Right lung (tissue), 5 donors: ENCODE data around the gene ZNF586. TPM values are rescaled to one million over a fixed set of nuclear protein-coding genes. Genes with fewer than 3 reads are reported as not detected.
"Not testable (repeated sequence)": the region's sequence is repeated elsewhere in the genome, so short reads cannot be mapped to it uniquely, and the experiment has no call there.

Experiments
- DNase-seq, 2 donors: peaks; one replicate each; pipeline ENCODE4 v3.0.0-alpha.2; 2013
- polyA plus RNA-seq, 5 donors: library from polyadenylated mRNA; unstranded; fragments of 120-200 nt; gene quantifications; one replicate each; pipeline versions ENCODE4 v1.2.1 to v1.2.3, GENCODE V29; 2013; ENCODE audit warnings: inconsistent platforms in 1 of 5, low replicate concordance in 1 of 5; ENCODE audit not compliant: insufficient read length in 5 of 5, insufficient read depth in 1 of 5

The ZNF586 gene
- polyA plus RNA-seq, 5 donors: 21.5 to 33.9 (median 29.1) TPM

GRCh38 chr19:57821095-57821494 lies 51.6 kb downstream of the ZNF586 start:
- not testable (repeated sequence) for DNase-seq

GRCh38 chr19:57821501-57821900 lies 52.0 kb downstream of the ZNF586 start:
- not testable (repeated sequence) for DNase-seq

GRCh38 chr19:57823155-57823554 lies 53.7 kb downstream of the ZNF586 start:
- DNase-seq: not testable (repeated sequence)

- not testable (repeated sequence) for DNase-seq
Observed at GRCh38 chr19:57823608-57824007, 54.1 kb downstream of the ZNF586 start.

GRCh38 chr19:57825511-57825910 lies 56.0 kb downstream of the ZNF586 start:
- no peak for DNase-seq

GRCh38 chr19:57829316-57829715 lies 59.8 kb downstream of the ZNF586 start:
- DNase-seq: no peak

GRCh38 chr19:57830071-57830602 lies 60.7 kb downstream of the ZNF586 start, which contains the start of gene ZNF587B:
Gene ZNF587B, plus strand, starts transcription at chr19:57830299. Its CDS starts 230 bp downstream, at chr19:57830529.
- DNase-seq: peak; percentile 64 to 72

Other genes starting within 250 kb of the ZNF586 start
- 10 to 100 TPM; 15.0 to 21.2 (median 20.1) TPM for gene ZNF549, start 242.3 kb upstream of the ZNF586 start, polyA plus RNA-seq
- gene ZNF550, start 209.8 kb upstream of the ZNF586 start, polyA plus RNA-seq: 10 to 100 TPM; 16.2 to 31.2 (median 23.6) TPM
- 1 to 10 TPM; 6.6 to 9.3 (median 8.2) TPM for gene ZNF416, start 190.8 kb upstream of the ZNF586 start, polyA plus RNA-seq
- 10 to 100 TPM; 11.4 to 23.8 (median 17.6) TPM for gene ZIK1, start 185.5 kb upstream of the ZNF586 start, polyA plus RNA-seq
- gene ZNF530, start 169.8 kb upstream of the ZNF586 start, polyA plus RNA-seq: 1 to 10 TPM; 4.8 to 7.7 (median 6.0) TPM
- 10 to 100 TPM; 21.3 to 28.9 (median 26.7) TPM for gene ZNF134, start 155.4 kb upstream of the ZNF586 start, polyA plus RNA-seq
- gene ZNF211, start 136.5 kb upstream of the ZNF586 start, polyA plus RNA-seq: 10 to 100 TPM; 31.0 to 45.4 (median 42.8) TPM
- gene ZSCAN4, start 100.7 kb upstream of the ZNF586 start, polyA plus RNA-seq: under 1 TPM; 0.13 to 0.18 (median 0.15) TPM
- gene ZNF551, start 87.7 kb upstream of the ZNF586 start, polyA plus RNA-seq: 10 to 100 TPM; 12.9 to 22.0 (median 18.7) TPM
- gene ZNF154, start 60.5 kb upstream of the ZNF586 start, polyA plus RNA-seq: 10 to 100 TPM; 27.8 to 50.7 (median 41.1) TPM
- gene ZNF671, start 42.1 kb upstream of the ZNF586 start, polyA plus RNA-seq: 10 to 100 TPM; 17.5 to 25.8 (median 25.1) TPM
- gene ZNF776, start 22.9 kb upstream of the ZNF586 start, polyA plus RNA-seq: 10 to 100 TPM; 25.0 to 44.2 (median 40.5) TPM
- gene ZNF552, start 45.2 kb downstream of the ZNF586 start, polyA plus RNA-seq: 10 to 100 TPM; 12.4 to 18.1 (median 16.4) TPM
- gene ZNF587B, start 60.6 kb downstream of the ZNF586 start, polyA plus RNA-seq: 10 to 100 TPM in 4 of 5 donors, 1 to 10 TPM in 1; 9.5 to 17.0 (median 13.7) TPM
- 10 to 100 TPM; 23.3 to 39.1 (median 34.8) TPM for gene ZNF587, start 80.2 kb downstream of the ZNF586 start, polyA plus RNA-seq
- 10 to 100 TPM; 47.1 to 62.9 (median 61.2) TPM for gene ZNF814, start 119.4 kb downstream of the ZNF586 start, polyA plus RNA-seq
- gene ZNF417, start 146.9 kb downstream of the ZNF586 start, polyA plus RNA-seq: 10 to 100 TPM; 19.6 to 41.3 (median 38.4) TPM
- 10 to 100 TPM; 17.5 to 38.2 (median 33.5) TPM for gene ZNF418, start 165.7 kb downstream of the ZNF586 start, polyA plus RNA-seq
- gene ZNF256, start 178.0 kb downstream of the ZNF586 start, polyA plus RNA-seq: 10 to 100 TPM in 3 of 5 donors, 1 to 10 TPM in 2; 7.1 to 11.7 (median 10.7) TPM
- 1 to 10 TPM; 2.5 to 4.8 (median 3.9) TPM for gene C19orf18, start 204.9 kb downstream of the ZNF586 start, polyA plus RNA-seq
- 10 to 100 TPM; 25.8 to 33.2 (median 30.0) TPM for gene ZNF606, start 233.1 kb downstream of the ZNF586 start, polyA plus RNA-seq